GM18517 (cell line): ENCODE results near the gene CCDC178.
"Not testable (repeated sequence)": the region's sequence is repeated elsewhere in the genome, so short reads cannot be mapped to it uniquely, and the experiment has no call there.

Experiments
- ATAC-seq: cut with Tn5 transposase; IDR thresholded peaks from one replicate; pipeline ENCODE4 v1.9.1; 2021; ENCODE audit warnings: mild to moderate bottlenecking, moderate library complexity; ENCODE audit not compliant: unreplicated experiment

CCDC178 gene, protein sequence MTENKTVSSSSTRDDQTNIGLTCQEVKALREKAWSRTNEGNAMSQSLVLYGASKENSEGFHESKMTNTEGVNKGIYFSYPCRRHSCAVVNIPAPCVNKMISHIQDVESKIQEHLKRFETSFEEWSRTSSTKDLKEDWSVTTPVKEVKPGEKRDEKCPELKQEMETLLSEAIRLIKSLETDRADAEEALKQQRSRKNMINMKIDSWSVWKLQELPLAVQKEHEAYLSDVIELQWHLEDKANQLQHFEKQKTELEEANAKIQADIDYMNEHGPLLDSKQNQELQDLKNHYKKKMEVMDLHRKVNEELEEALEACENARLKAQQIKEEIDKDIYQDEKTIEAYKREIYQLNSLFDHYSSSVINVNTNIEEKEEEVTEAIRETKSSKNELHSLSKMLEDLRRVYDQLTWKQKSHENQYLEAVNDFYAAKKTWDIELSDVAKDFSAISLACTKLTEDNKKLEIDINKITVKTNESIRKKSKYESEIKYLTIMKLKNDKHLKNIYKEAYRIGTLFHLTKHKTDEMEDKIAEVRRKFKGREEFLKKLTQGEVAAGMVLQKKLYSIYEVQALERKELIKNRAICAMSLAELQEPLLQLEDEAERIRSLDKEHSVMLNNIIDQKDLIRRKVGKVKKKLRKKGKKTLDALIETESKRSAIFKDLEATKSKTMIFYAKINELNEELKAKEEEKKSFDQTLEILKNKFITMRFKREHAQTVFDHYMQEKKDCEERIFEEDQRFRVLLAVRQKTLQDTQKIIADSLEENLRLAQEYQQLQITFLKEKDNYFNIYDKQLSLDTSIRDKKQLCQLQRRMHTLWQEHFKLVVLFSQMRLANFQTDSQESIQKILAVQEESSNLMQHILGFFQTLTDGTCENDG

DNA sequence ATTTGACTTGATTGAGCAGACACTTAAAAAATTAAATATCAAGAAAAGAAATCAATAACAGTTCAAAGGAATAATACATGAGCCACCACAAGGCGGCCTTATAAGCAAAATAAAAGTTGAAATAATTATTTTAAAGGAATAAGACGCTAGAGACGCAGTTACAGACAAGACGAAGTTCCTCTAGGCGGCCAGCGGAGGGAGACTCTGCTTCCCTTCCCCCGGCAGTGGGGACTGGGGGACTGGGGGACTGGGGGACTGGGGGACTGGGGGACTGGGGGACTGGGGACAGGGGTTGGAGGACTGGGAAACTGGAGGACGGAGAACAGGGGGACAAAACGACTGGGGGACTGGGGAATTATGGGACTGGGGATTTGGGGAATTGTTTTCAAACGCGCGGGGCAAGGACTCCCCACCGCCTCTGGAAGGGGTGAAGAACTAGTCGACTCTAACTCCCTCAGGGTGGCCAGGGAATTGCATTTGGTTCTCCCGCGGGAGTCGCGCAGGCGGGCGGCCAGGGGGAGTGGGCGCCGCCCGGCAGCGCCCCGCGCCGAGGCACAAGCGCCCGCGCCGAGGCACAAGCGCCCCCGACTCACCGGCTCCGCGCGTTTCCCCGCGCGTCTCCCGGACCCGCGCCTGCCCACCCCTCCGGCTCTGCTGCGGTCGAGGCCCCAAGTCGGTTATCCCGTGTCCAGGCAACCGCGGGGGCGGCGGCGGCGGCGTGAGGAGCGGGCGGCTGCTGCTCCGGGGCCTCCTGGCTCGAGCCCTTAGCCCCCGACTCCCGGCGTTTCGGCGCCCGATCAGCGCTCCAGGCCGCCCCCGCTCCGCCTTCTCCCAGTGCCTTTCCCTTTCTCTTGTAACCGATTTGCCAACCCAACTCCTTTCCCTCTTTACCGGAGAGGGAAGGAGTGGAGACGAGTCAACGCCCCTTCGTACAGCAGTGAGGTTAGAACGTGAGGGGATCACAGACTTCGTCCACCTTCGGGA is at the start of gene CCDC178:
TSS of gene CCDC178 (minus strand) at position 662 of the 984 bp plus-strand sequence. CDS start 28,633 bp downstream, outside the sequence.
- ATAC-seq, result no peak

DNA sequence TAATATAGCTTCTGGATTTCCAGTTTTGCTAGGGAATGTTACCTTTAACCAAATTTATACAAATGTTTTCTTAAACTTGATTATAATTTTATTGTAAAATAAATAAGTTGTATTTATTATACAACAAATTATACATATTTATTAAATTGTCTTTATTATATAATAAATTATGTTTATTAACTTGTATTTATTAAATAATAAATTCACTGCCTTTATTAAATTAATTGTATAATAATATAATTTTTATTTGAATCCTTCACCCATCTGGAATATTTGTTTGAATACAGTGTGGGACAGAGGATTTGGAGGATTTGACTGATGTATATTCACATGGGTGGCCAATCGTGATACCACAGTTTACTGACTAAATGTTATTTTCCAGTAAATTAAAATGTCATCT is 43.4 kb upstream of the CCDC178 start:
- ATAC-seq, result no peak

DNA sequence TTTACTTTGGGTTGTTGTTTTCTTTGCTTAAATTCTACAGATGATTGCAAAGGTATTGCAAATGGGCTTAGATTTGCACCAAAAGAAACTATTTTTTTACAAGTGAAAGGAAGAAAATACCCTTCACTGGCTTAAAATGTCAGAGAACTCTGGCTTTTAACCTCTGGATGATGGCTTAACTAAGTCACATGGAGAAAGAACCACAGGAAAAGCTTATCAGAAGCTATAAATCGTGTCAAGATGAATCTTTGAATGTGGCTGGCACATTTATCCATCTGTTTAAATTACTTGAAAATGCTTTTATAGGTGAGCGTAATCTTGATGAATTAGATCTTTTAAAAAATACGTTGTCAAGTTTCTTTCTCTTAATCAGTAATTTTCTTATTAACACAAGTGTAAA is 32.0 kb upstream of the CCDC178 start:
- no peak for ATAC-seq

DNA sequence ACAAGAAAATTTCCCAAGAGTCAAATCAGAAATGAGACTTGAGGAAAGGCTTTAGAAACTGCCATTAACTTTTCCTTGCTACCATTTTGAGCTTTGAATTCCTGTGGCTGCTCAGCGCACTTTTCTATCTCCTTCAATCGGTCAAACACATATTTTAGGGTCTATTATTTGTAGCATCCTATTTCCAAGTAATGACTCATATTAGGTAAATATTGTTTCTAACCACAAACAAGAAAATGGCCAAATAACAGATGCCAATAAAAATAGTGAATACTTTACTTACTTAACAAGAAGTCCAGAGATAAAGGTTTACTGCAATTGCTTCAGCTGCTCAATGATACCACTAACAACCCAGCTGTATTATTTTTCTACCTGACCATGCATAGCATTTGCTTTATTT is 29.7 kb upstream of the CCDC178 start:
- ATAC-seq, result no peak

DNA sequence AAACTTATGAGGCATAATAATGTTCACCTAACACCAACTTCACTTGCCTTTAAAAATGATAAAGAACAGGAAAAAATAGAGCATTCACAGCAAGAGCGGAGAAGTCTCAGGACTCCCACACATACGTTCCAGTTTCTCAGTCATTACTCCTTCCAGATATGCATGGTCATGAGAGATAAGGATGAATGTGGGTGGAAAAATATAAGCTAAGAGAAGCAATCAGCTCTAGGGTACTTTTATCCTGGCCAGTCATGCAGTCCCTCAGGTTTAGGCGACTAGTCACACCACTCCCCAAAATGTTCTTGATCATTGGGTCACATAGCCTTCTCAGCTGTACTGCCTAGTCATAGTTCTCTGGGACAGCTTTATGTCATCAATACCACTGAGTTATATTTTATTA is 29.2 kb upstream of the CCDC178 start:
- ATAC-seq, result no peak

DNA sequence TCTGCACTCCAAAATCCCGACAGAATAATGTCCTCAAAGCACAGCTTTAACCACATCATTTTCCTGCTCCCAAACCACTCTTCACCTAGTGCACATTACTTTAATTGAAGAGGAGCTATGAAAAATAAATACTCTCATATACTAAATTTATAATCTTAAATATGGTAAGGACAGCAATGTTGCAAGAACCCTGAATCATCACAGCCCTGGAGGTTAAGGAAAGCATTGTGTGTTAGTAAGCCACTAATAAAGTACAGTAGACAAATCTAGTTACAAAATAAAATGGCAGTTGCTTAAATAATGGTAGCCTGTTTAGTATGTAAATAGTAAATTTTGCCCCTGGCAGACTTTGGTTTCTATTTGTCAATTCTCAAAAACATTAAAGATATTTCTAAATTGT is 27.0 kb upstream of the CCDC178 start:
- ATAC-seq, result no peak

DNA sequence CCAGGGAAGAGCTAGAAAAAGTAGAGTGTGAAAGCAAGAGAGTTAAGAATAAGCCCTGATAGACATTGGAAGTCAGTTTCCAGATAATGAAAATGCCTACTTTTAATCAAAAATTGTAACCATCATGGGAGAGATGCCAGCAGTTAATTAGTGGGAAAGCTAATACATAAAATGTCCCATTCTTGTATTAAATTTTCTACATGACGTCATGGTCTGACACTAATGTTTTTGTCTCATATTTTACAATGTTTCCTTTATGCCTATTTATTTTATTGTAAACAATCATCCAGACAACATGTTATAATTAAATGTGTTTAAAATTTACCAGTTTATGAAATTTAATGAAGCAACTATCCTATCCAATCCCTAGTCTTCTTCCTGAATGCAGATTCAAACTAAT is 26.3 kb upstream of the CCDC178 start:
- no peak for ATAC-seq

DNA sequence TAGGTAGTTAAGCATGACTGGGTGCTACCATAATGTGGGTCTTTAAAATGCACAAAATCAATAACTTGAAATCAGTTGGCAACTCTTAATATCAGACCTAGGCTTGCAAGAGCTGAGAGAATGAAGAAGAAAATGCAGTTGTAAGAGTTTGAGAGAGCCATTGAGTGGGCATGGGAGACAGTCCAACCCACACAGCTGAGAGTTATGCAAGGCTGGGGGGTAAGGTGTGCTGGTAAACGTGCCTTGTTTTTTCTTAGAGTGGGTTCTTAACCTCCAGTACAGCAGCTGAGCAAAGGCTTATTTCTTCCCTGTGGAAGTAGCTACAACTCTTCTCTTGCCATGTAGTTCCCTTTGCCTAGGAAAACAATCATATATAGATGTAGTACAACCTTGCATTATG is 20.2 kb upstream of the CCDC178 start:
- no peak for ATAC-seq

DNA sequence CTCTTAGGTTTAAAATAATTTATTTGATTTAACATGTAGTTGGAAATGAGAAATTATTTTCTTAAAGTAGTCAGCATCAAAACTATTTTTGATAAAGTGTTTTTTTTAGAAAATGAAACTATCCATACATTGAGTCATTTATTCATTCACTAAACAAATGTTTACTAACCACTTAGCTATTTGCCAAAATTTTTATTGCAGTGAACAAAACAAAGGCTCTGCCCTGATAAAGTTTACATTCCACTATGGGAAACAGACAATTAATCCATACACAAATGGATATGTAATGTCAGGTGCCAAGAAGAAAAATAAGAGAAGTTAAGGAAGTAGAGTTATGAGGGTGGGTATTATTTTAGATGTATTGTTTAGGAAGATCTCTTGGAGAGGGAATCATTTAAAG is 19.1 kb upstream of the CCDC178 start:
- no peak for ATAC-seq

DNA sequence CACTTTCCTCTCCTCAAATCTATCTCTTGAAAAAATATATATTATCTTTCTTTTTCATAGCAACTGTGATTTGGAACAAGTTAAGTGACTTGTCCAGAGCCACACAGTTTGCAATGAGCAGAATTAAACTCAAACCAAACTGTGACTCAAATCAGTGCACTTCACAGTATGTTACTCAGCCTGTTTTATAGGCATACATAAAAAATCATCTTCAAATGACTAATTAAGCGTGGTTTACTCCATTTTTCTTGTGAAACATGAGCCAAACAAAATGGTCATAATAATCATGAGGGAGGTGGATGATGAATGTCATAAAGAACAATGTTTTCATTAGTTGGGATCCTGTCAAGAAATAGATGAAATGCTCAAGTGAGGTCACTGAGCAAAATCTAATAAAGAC is 6.1 kb upstream of the CCDC178 start:
- ATAC-seq, result no peak

DNA sequence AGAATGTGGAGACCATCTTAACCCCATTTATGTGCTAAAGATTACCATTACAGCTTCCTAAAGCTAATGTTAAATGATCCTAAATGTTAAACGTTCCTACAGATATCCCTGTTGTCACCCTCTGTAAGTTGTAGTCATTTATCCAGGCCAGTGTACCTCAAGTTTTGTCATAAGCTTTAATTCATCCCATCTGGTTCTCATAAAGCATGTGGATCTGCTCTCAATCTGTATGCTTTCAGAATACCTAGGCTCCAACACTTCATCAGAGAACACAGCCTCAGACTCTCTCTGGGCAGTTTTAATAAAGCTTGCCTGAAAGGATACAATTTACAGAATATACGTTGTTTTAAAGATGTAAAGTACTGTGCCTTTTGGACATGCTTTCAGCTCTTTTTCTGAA is 4.2 kb upstream of the CCDC178 start:
- no peak for ATAC-seq

DNA sequence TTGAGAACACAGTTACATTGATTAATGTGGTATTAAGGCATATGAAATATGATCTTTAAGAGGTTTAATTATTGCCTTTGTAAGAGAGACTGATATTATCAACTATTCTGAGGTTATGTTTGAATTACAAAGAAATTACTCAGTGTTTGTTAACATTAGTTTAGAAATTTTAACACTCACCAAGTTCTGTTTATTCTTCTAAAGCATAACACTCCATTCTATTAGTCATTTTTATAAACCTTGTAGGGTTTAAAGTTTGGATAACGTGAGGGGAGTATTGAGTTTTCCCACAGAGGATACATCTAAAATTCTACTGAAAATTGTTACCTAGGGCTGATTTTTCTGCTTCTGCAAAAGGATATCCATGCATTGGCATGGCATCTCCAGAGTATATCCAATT is 7.7 kb downstream of the CCDC178 start:
- ATAC-seq, result no peak

DNA sequence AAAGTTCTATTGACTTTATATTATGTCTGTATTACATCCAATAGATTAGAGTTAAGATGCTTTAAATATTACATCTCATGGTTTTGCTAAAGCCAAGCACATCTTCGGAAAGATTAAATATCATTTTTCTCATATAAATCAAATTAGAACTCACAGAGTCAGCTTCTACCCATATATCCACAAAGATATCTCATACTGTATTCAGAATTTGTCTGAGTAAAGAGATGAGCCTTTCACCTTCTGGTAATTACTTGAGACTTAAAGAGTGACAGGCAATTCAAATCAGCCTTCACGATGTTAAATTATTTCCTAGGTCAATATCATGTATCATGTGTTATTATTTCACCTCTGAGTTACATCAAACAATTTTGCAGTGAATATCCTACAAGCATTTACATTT is 13.0 kb downstream of the CCDC178 start:
- ATAC-seq, result no peak

DNA sequence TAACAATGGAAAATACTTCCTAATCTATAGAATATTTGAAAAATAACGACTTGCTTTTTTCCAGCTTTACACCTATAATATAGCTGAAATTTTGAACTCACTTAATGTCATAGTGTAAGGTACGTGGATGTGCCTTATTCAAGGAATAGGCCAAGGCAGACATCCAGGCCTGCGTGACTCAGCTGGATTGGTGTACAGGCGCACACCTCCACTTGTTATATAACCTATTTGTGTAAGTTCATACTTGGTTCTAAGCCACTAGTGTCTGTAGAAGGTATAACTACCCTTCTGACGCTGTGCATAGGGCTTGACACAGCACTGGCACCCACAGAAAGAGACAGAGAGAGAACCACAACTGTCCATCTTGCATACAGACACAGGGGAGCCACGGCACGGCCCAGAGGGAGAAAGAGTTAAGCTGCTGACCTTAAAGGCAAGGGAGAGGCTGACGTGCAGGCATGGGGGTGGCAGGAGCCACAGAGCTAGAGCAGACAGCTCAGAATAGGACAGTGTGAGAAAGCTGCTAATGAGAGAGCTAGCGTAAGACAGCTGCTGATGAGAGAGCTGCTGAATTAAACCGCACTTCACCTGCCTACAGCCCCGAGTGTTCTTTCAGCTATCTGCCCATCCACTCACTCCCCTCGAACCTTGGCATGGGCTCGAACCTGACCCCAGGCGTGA is 16.1 kb downstream of the CCDC178 start:
- ATAC-seq, result no peak

DNA sequence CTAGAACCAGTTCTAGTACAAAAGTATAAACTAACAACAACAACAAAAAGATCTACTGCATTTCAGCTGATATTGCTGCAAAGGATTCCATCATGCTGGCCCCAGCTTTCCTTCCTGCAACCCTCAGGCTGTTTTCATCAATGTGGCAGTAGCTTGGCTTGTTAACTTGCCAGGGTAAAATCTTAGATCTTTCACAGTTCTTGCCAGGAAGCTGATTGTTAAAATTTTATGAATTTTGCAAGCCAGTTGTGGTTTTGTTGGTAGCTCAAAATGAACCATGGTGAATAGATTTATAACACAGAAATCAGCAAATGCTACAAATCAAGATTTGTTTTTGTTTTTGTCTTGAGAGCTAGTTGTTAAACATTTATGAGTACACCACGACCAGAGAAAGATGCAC is 19.3 kb downstream of the CCDC178 start:
- ATAC-seq, result no peak

DNA sequence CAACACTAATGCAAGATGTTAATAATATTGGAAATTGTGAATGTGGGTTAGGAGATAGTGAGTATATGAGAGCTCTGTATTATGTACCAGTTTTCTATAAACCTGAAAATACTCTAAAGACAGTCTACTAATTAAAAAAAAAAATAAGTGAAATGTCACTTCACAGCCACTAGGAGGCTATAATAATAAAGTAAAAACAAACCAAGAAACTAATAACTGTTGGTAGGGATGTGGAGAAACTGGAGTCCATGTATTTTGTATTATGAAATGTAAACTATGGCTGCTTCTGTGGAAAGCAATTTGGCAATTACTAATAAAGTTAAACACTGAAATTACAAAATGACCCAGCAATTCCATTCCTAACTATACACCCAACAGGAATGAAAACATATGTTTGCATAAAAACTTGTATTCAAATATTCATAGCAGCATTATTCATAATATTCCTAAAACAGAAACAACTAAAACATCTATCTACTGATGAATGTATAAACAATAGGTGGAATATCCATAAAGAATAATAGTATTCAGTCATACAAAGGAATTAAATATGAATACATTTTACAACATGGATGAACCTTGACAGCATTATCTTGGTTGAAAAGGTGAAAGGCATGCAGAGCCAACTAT is 36.2 kb downstream of the CCDC178 start:
- ATAC-seq, result no peak

DNA sequence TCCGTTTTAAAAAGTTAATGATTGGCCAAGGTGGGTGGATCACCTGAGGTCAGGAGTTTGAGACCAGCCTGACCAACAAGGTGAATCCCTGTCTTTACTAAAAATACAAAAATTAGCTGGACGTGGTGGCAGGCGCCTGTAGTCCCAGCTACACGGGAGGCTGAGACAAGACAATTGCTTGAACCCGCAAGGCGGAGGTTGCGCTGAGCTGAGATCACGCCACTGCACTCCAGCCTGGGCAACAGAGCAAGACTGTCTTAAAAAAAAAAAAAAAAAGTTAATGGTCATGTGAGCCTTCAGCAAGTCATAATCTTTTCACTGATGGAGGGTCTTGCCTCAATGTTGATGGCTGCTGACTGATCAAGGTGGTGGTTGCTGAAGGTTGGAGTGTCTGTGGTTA is 41.6 kb downstream of the CCDC178 start:
- not testable (repeated sequence) for ATAC-seq

DNA sequence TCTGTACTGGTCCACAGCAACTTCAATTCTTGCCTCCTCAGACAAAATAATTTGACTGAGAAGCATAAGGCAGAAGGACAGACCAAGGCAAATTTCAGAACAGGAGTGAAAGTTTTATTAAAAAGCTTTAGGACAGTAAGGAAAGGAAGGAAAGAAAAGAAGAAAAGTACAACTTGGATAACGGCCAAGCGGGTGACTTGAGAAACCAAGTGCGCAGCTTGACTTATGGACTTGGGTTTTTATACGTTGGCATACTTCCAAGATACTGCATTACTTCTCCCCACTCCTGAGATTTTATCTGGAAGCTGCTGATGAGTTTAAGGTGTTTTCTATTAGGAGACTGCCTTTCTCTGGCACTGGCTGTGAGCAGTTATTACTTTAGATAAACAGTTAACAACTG is 64.7 kb downstream of the CCDC178 start:
- no peak for ATAC-seq

DNA sequence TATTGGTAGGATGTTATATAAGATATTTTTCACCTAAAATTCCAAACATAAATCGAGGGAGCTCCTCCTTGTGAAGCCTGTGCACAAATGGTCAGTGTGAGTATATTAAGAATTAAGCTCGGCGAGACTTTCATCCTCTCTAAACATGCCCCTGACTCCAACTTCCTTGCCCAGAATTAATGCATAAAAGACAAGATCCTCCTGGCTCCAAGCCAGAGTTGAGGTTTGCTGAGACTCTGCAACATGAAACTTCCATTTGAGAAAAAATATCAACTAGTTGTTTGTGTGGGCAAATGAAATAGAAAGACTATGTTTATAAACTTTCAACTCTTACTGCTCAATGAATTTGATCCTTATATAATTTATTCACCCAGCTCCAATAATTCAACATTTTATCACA is 68.1 kb downstream of the CCDC178 start:
- no peak for ATAC-seq
